Lower leg skin (tissue), 4 donors: ENCODE data around the gene CCDC88C. TPM values are rescaled to one million over a fixed set of nuclear protein-coding genes. Genes with fewer than 3 reads are reported as not detected.

ENCODE experiments used
- DNase-seq, 2 donors: peaks; one replicate each; pipeline ENCODE4 v3.0.0-alpha.2; 2019; ENCODE audit warnings: low spot score in 2 of 2
- H3K4me3 ChIP-seq: fragments of 200-600 bp; sonication (generic); 2 replicates; pipeline ENCODE4 v1.5.1; 2017; ENCODE audit warnings: mild to moderate bottlenecking, low read depth; ENCODE audit not compliant: poor library complexity, severe bottlenecking
- CTCF ChIP-seq, 3 donors: fragments of 450-650 bp; IDR thresholded peaks; one replicate each; pipeline ENCODE4 v1.5.1; 2016; ENCODE audit warnings: antibody characterized with exemption in 3 of 3, mild to moderate bottlenecking in 3 of 3, moderate library complexity in 2 of 3
- POLR2A ChIP-seq, 2 donors: fragments of 450-650 bp; IDR thresholded peaks; one replicate each; pipeline ENCODE4 v1.6.1; 2016 to 2017; ENCODE audit warnings: antibody characterized with exemption in 2 of 2, mild to moderate bottlenecking in 1 of 2, moderate library complexity in 1 of 2
- WGBS, 2 donors: methylation state at CpG; one replicate each; pipeline ENCODE4 v1.1.5; 2018; 5-methylcytosine and 5-hydroxymethylcytosine counted together
- intact Hi-C: fragments of 100-400 bp; cut with DNase I; formaldehyde crosslinking; loops from one replicate; pipeline ENCODE4 v1.15.0; 2023; ENCODE audit warnings: low total_unique reads
- total RNA-seq, 4 donors: library from RNA; depleted of rRNA; stranded (reverse); fragments of >200 nt; gene quantifications; one replicate each; pipeline ENCODE4 v1.1.0, GENCODE V29; 2016

Gene CCDC88C
- total RNA-seq, 4 donors from 2014 or later: 8.5 to 21.8 (median 13.4) TPM

GRCh38 chr14:91316761-91317160, 100.9 kb downstream of the CCDC88C start:
- intact Hi-C loops: no loop called here
- WGBS, 2 donors: 97 to 100% methylated on average over 2 of the region's 2 CpGs
- TF ChIP-seq POLR2A (IDR thresholded peaks at IDR 0.05) (no peak), CTCF (IDR thresholded peaks at IDR 0.05) (no peak)
- no peak for DNase-seq
- no peak overlapping the region for H3K4me3 ChIP-seq

DNA sequence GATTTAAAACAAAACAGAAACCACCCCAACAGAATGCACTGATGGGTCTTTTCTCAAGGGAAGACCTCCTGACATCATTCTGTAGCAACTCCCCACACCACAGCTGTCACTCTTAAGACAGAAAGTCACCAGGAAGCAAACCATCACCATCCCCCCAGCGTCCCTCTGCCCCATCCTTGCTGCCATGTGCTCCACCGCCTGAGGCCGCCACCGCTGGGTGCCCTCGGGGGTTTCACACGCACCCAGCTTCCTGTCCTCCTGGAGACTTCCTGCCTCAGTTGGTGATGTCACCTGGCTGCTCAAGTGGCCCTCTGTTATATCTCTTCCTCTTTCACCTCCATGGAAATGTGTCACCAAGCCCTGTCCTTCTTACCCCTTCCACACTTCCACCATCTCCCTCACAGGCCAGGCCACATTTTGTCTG, 101.8 kb downstream of the CCDC88C start:
- 75 to 80% methylated on average over 6 of the region's 6 CpGs for WGBS, 2 donors
- DNase-seq: no peak
- TF ChIP-seq POLR2A (IDR thresholded peaks at IDR 0.05) (no peak), CTCF (IDR thresholded peaks at IDR 0.05) (no peak)
- H3K4me3 ChIP-seq: no peak overlapping the region
- intact Hi-C loops: no loop called here

DNA sequence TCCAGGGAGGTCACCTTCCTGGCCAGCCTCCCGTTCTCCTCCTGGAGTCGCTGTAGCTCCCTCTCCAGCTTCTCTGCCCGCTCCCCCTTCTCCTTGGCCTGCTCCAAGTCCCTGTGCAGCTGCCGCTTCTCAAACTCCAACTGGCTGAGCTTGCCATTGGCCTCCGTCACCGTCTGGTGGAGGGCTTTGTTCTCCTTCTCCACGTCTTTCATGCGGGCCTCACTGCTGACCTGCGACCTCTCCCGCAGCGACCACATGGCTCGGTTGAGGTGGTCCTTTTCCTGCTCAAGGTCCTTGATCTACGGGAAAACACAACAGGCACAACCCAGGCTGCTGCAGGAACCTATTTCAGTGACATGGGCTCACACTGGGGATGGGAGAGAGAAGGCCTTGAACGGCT, 103.8 kb downstream of the CCDC88C start:
- no peak overlapping the region for H3K4me3 ChIP-seq
- TF ChIP-seq POLR2A (IDR thresholded peaks at IDR 0.05) (no peak), CTCF (IDR thresholded peaks at IDR 0.05) (no peak)
- intact Hi-C loops: no loop called here
- 95 to 96% methylated on average over 14 of the region's 14 CpGs for WGBS, 2 donors
- DNase-seq: no peak

DNA sequence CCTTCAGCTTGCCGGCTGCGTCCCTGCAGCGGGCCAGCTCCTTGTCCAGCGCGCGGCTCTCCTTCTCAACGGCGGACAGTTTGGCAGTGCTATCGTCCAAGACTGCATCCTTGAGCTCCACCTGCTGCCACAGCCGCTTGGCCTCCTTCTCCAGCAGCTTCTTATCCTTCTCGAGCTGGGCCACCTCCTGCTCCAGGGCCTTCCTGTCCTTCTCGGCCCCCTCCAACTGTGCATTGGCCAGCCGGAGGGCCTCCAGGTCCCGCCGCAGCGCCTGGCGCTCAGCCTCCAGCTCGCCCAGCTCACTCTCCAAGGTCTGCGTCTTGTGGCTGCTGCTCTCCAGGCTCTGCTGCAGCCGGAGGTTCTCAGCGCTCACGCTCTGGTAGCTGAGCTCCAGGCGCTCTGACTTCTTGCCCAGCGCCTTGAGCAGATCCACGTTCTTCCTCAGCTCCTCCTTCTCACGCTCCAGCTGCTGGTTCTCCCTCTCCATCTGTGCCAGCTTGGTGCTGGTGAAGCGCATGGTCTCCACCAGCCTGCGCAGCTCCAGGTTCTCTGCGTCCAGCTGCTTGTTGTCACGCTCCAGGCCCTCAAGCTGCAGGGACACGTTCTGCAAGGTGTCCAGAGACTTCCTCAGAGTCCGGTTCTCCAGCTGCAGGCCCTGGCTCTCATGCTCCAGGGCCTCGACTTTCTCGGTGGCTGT, 104.3 kb downstream of the CCDC88C start:
- no peak for TF ChIP-seq CTCF (IDR thresholded peaks at IDR 0.05)
- no peak for TF ChIP-seq POLR2A (IDR thresholded peaks at IDR 0.05)
- intact Hi-C loops: no loop called here

GRCh38 chr14:91311284-91311662, 106.3 kb downstream of the CCDC88C start:
- H3K4me3 ChIP-seq: no peak overlapping the region
- intact Hi-C loops: no loop called here
- no peak for DNase-seq
- WGBS, 2 donors: 58 to 73% methylated on average over 5 of the region's 5 CpGs
- TF ChIP-seq CTCF (IDR thresholded peaks at IDR 0.05) (no peak), POLR2A (IDR thresholded peaks at IDR 0.05) (no peak)

More for the DNA sequence above, 104.3 kb downstream of the CCDC88C start:
- 94% methylated on average over 34 of the region's 34 CpGs for WGBS, 2 donors
- DNase-seq: no peak
- no peak overlapping the region for H3K4me3 ChIP-seq
